Liver (tissue), 9 donors: ENCODE data around the gene ZMYND10. TPM values are rescaled to one million over a fixed set of nuclear protein-coding genes. Genes with fewer than 3 reads are reported as not detected.

Experiments
- DNase-seq: peaks from one replicate; pipeline ENCODE4 v3.0.0-alpha.2; 2017; ENCODE audit warnings: low spot score
- H3K27ac ChIP-seq, 2 donors: one replicate each; pipeline ENCODE4 v1.7.0; 2013; ENCODE audit warnings: inconsistent platforms in 2 of 2, low read length in 2 of 2, control low read depth in 1 of 2, low read depth in 1 of 2, mild to moderate bottlenecking in 1 of 2
- H3K27me3 ChIP-seq, 4 donors: one replicate each; pipeline versions ENCODE4 v1.6.1 to v1.7.0; 2013; ENCODE audit warnings: low read length in 3 of 4, inconsistent platforms in 1 of 4, mild to moderate bottlenecking in 1 of 4, moderate library complexity in 1 of 4; ENCODE audit not compliant: control insufficient read depth in 4 of 4, insufficient read depth in 4 of 4
- H3K36me3 ChIP-seq, 4 donors: one replicate each; pipeline versions ENCODE4 v1.6.1 to v1.7.0; 2013; ENCODE audit warnings: low read length in 3 of 4, mild to moderate bottlenecking in 3 of 4, low read depth in 1 of 4, moderate library complexity in 1 of 4; ENCODE audit not compliant: control insufficient read depth in 4 of 4, insufficient read depth in 3 of 4
- H3K4me1 ChIP-seq, 4 donors: one replicate each; pipeline versions ENCODE4 v1.6.1 to v1.7.0; 2013; ENCODE audit warnings: low read length in 3 of 4, mild to moderate bottlenecking in 3 of 4, moderate library complexity in 1 of 4; ENCODE audit not compliant: control insufficient read depth in 4 of 4, insufficient read depth in 4 of 4
- H3K4me3 ChIP-seq, 3 donors: one replicate each; pipeline versions ENCODE4 v1.6.1 to v1.7.0; 2013; ENCODE audit warnings: low read length in 3 of 3, control low read depth in 1 of 3, low read depth in 1 of 3, mild to moderate bottlenecking in 1 of 3
- H3K9ac ChIP-seq, 2 donors: one replicate each; pipeline ENCODE4 v1.7.0; 2013; ENCODE audit warnings: low read length in 2 of 2, mild to moderate bottlenecking in 2 of 2, moderate library complexity in 2 of 2, control low read depth in 1 of 2, low read depth in 1 of 2
- H3K9me3 ChIP-seq, 4 donors: one replicate each; pipeline versions ENCODE4 v1.6.1 to v1.7.0; 2013; ENCODE audit warnings: low read length in 3 of 4; ENCODE audit not compliant: control insufficient read depth in 4 of 4
- ATF3 ChIP-seq: IDR thresholded peaks from 2 replicates; pipeline ENCODE4 v1.6.1; 2016; ENCODE audit warnings: antibody characterized with exemption
- FOXA1 ChIP-seq: IDR thresholded peaks from 2 replicates; pipeline ENCODE4 v1.6.1; 2016; ENCODE audit warnings: antibody characterized with exemption
- HNF4A ChIP-seq, 2 donors: conservative IDR thresholded peaks; 2 replicates each; pipeline ENCODE4 v1.6.1; 2016; ENCODE audit warnings: antibody characterized with exemption in 2 of 2, mild to moderate bottlenecking in 2 of 2
- HNF4G ChIP-seq: IDR thresholded peaks from 2 replicates; pipeline ENCODE4 v1.6.1; 2016; ENCODE audit warnings: antibody characterized with exemption
- JUND ChIP-seq, 2 donors: IDR thresholded peaks; 2 replicates each; pipeline ENCODE4 v1.6.1; 2016; ENCODE audit warnings: antibody characterized with exemption in 2 of 2
- MAX ChIP-seq: IDR thresholded peaks from 2 replicates; pipeline ENCODE4 v1.6.1; 2016; ENCODE audit warnings: antibody characterized with exemption
- NR2F2 ChIP-seq: IDR thresholded peaks from 2 replicates; pipeline ENCODE4 v1.6.1; 2016; ENCODE audit warnings: antibody characterized with exemption
- RAD21 ChIP-seq, 2 donors: IDR thresholded peaks; 2 replicates each; pipeline ENCODE4 v1.6.1; 2016; ENCODE audit warnings: antibody characterized with exemption in 2 of 2, mild to moderate bottlenecking in 2 of 2
- REST ChIP-seq: IDR thresholded peaks from 2 replicates; pipeline ENCODE4 v1.6.1; 2016; ENCODE audit warnings: antibody characterized with exemption, mild to moderate bottlenecking
- RXRA ChIP-seq, 2 donors: IDR thresholded peaks; 2 replicates each; pipeline ENCODE4 v1.6.1; 2017 to 2018; ENCODE audit warnings: antibody characterized with exemption in 2 of 2, mild to moderate bottlenecking in 1 of 2
- SP1 ChIP-seq: IDR thresholded peaks from 2 replicates; pipeline ENCODE4 v1.6.1; 2018; ENCODE audit warnings: antibody characterized with exemption, mild to moderate bottlenecking
- TAF1 ChIP-seq: conservative IDR thresholded peaks from 2 replicates; pipeline ENCODE4 v1.6.1; 2016; ENCODE audit warnings: antibody characterized with exemption, mild to moderate bottlenecking
- WGBS: extraction: QIAGEN DNeasy Blood & Tissue Kit; methylation state at CpG from one replicate; pipeline ENCODE4 v1.1.7; 2013; 5-methylcytosine and 5-hydroxymethylcytosine counted together
- polyA plus RNA-seq, 2 donors: library from polyadenylated mRNA; stranded (reverse) in 1 of 2; unstranded in 1 of 2; fragments of 200-250 nt in 1 of 2; fragments of >200 nt in 1 of 2; fragmentation: Nextera tagmentation in 1 of 2; extraction: Ambion mirVana in 1 of 2; gene quantifications; one replicate each; pipeline versions ENCODE4 v1.2.1 to v1.2.3, GENCODE V29; 2013 to 2015
- total RNA-seq, 2 donors: library from RNA; depleted of rRNA; stranded (reverse); fragments of >200 nt; gene quantifications; one replicate each; pipeline ENCODE4 v1.2.3, GENCODE V29; 2014
- donor health status: healthy.
- donor health status: healthy.
- donor health status: healthy.
- donor health status: healthy.
- donor health status: healthy.

Gene ZMYND10
- total and polyA plus RNA-seq, 4 donors = 0.09 to 0.75 (median 0.27) TPM

GRCh38 chr3:50357481-50357880 lies 11.9 kb upstream of the ZMYND10 start:
- no peak overlapping the region for H3K27ac ChIP-seq
- DNase-seq = no peak
- no peaks in the 10 kb centered on the region for H3K27me3 ChIP-seq
- no peak for TF ChIP-seq SP1
- TF ChIP-seq ATF3 = no peak
- TF ChIP-seq FOXA1 = no peak
- TF ChIP-seq HNF4G = no peak
- TF ChIP-seq REST = no peak
- no peak for TF ChIP-seq MAX
- no peak for TF ChIP-seq JUND (IDR thresholded peaks at IDR 0.05)
- no peak for TF ChIP-seq TAF1
- no peak for TF ChIP-seq NR2F2
- peak overlapping the region in 1 of 3 donors; percentile 8 for H3K4me3 ChIP-seq
- no peaks in the 10 kb centered on the region for H3K9me3 ChIP-seq
- peaks cover 16 to 68% (median 47%) of the 10 kb centered on the region in 4 donors for H3K4me1 ChIP-seq
- H3K36me3 ChIP-seq = peaks cover 11 to 23% (median 15%) of the 10 kb centered on the region in 4 donors
- 61% methylated on average over 1 of the region's 1 CpG for WGBS
- H3K9ac ChIP-seq = peak overlapping the region in 1 of 2 donors; percentile 4

GRCh38 chr3:50356553-50356952 lies 11.0 kb upstream of the ZMYND10 start:
- Histone ChIP-seq H3K36me3 (peaks cover 11 to 23% (median 15%) of the 10 kb centered on the region in 4 donors), H3K27me3 (no peaks in the 10 kb centered on the region), H3K9me3 (no peaks in the 10 kb centered on the region), H3K27ac (no peak overlapping the region), H3K9ac (no peak overlapping the region), H3K4me1 (peaks cover 19 to 73% (median 52%) of the 10 kb centered on the region in 4 donors), H3K4me3 (no peak overlapping the region)
- WGBS = 62% methylated on average over 5 of the region's 5 CpGs
- DNase-seq = peak; percentile 51
- TF ChIP-seq MAX (no peak), SP1 (no peak), RAD21 (IDR thresholded peaks at IDR 0.05) (no peak)

- Histone ChIP-seq H3K27me3 (no peaks in the 10 kb centered on the region), H3K4me1 (peaks cover 19 to 78% (median 57%) of the 10 kb centered on the region in 4 donors), H3K27ac (no peak overlapping the region), H3K4me3 (no peak overlapping the region), H3K9me3 (no peaks in the 10 kb centered on the region), H3K36me3 (peaks cover 11 to 23% (median 15%) of the 10 kb centered on the region in 4 donors), H3K9ac (no peak overlapping the region)
- 69% methylated on average over 5 of the region's 5 CpGs for WGBS
- peak; percentile 11 to 31 for TF ChIP-seq HNF4A (conservative IDR thresholded peaks at IDR 0.05)
- TF ChIP-seq REST = no peak
- no peak for TF ChIP-seq RXRA (IDR thresholded peaks at IDR 0.05)
- no peak for DNase-seq
Observed at GRCh38 chr3:50355829-50356552, 10.5 kb upstream of the ZMYND10 start.
